Stimulated activated CD4-positive, alpha-beta T cell treated with anti-CD3 and anti-CD28 coated beads, Interleukin-1b, Interleukin-23, amount 100 ng/mL, for 48 hours (primary cell): ENCODE data around the gene ITGA7.

Experiments used
- DNase-seq: peaks from one replicate; pipeline ENCODE4 v3.0.0-alpha.2; 2020

Gene ITGA7

GRCh38 chr12:55637467-55637866 is 70.2 kb downstream of the ITGA7 start:
- peak; percentile 44 for DNase-seq

GRCh38 chr12:55636853-55637252 is 70.9 kb downstream of the ITGA7 start, which contains the start of gene OR10P1:
Gene OR10P1 (plus strand): TSS chr12:55636892. CDS start chr12:55636892, 0 bp downstream.
- DNase-seq, result no peak

- no peak for DNase-seq
These were observed 71.5 kb downstream of the ITGA7 start for GRCh38 chr12:55636116-55636655.
